ENCODE data around the gene SAFB.

Gene SAFB

DNA sequence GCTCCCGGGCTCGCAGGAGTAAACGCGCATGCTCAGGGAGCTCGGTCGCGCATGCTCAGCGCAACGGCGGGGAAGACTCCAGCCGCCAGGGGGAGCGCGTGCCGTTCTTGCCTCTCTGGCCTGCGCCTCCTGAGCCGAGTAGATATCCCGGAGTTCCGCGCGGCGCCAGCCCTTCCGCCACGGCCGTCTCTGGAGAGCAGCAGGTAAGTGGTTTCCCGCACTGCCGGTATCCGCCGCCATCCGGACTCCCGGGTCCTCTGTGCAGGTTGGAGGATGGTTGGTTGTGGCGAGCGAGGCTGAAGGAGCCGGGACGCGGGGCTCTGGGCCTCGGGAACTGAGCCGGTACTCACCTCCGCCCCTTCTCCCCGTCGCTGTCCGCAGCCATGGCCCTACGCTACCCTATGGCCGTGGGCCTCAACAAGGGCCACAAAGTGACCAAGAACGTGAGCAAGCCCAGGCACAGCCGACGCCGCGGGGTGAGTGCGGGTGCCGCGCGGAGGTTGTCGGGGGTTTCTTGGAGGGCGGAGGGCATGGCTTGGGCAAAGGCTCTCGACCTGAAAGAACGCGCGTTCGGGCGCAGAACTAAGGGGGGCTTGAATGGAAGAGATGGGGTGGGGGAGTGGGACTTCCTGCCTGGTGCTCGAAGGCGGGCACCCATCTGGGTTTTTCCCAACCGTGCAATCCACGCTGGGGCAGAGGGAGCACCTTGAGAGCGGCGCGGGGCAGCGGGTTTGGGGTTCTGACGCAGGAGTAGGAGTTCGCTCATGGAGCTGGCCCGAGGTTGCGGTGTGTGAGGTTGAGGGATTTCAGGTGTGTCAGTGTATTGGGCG is 67.5 kb downstream of the SAFB start, which contains the start of gene RPL36:
Gene RPL36 (plus strand): TSS at position 171 of the 830 bp plus-strand sequence. CDS start 213 bp downstream, at position 384.
- H3K9ac ChIP-seq = peak within 1 kb of the TSS; percentile 98
- H4K20me1 ChIP-seq = peaks cover 52% of the 10 kb centered on the region
- no peaks in the 10 kb centered on the region for H3K9me3 ChIP-seq
- peak within 1 kb of the TSS; percentile 97 for H3K4me3 ChIP-seq
- peaks cover 41% of the 10 kb centered on the region for H3K36me3 ChIP-seq
- peak within 1 kb of the TSS; percentile 89 for H3K4me2 ChIP-seq
- peak within 1 kb of the TSS; percentile 98 for H3K27ac ChIP-seq
- H3K27me3 ChIP-seq = no peaks in the 10 kb centered on the region
- TF ChIP-seq Cebpa-rat (IDR thresholded peaks at IDR 0.05) = no peak
- H3K4me1 ChIP-seq = peaks cover 33% of the 10 kb centered on the region

GRCh38 chr19:5690955-5691821 is 68.3 kb downstream of the SAFB start:
- Histone ChIP-seq H3K27me3 (no peaks in the 10 kb centered on the region), H3K4me2 (peak overlapping the region; percentile 89), H3K9me3 (no peaks in the 10 kb centered on the region), H3K27ac (peak overlapping the region; percentile 98), H4K20me1 (peaks cover 60% of the 10 kb centered on the region), H3K4me3 (peak overlapping the region; percentile 97), H3K4me1 (peaks cover 25% of the 10 kb centered on the region), H3K36me3 (peaks cover 49% of the 10 kb centered on the region), H3K9ac (peak overlapping the region; percentile 98)
- TF ChIP-seq Cebpa-rat (IDR thresholded peaks at IDR 0.05) = no peak

- no peak for TF ChIP-seq Cebpa-rat (IDR thresholded peaks at IDR 0.05)
- H3K27ac ChIP-seq = no peak overlapping the region
- H3K27me3 ChIP-seq = no peaks in the 10 kb centered on the region
- peak overlapping the region; percentile 98 for H3K9ac ChIP-seq
- peaks cover 23% of the 10 kb centered on the region for H3K4me1 ChIP-seq
- H3K4me3 ChIP-seq = peak overlapping the region; percentile 97
- peak overlapping the region; percentile 89 for H3K4me2 ChIP-seq
- no peaks in the 10 kb centered on the region for H3K9me3 ChIP-seq
- H3K36me3 ChIP-seq = peaks cover 58% of the 10 kb centered on the region
- H4K20me1 ChIP-seq = peaks cover 69% of the 10 kb centered on the region
These were observed 69.2 kb downstream of the SAFB start for GRCh38 chr19:5691822-5692722.

- H3K36me3 ChIP-seq = peaks cover 60% of the 10 kb centered on the region
- peaks cover 76% of the 10 kb centered on the region for H4K20me1 ChIP-seq
- no peak overlapping the region for H3K4me3 ChIP-seq
- no peaks in the 10 kb centered on the region for H3K27me3 ChIP-seq
- no peak overlapping the region for H3K27ac ChIP-seq
- TF ChIP-seq Cebpa-rat (IDR thresholded peaks at IDR 0.05) = no peak
- peak overlapping the region; percentile 98; the same call in 1 of the 2 replicates for H3K9ac ChIP-seq
- peak overlapping the region; percentile 89 for H3K4me2 ChIP-seq
- H3K9me3 ChIP-seq = no peaks in the 10 kb centered on the region
- peaks cover 17% of the 10 kb centered on the region for H3K4me1 ChIP-seq
These were observed 69.9 kb downstream of the SAFB start for GRCh38 chr19:5692723-5693194.

DNA sequence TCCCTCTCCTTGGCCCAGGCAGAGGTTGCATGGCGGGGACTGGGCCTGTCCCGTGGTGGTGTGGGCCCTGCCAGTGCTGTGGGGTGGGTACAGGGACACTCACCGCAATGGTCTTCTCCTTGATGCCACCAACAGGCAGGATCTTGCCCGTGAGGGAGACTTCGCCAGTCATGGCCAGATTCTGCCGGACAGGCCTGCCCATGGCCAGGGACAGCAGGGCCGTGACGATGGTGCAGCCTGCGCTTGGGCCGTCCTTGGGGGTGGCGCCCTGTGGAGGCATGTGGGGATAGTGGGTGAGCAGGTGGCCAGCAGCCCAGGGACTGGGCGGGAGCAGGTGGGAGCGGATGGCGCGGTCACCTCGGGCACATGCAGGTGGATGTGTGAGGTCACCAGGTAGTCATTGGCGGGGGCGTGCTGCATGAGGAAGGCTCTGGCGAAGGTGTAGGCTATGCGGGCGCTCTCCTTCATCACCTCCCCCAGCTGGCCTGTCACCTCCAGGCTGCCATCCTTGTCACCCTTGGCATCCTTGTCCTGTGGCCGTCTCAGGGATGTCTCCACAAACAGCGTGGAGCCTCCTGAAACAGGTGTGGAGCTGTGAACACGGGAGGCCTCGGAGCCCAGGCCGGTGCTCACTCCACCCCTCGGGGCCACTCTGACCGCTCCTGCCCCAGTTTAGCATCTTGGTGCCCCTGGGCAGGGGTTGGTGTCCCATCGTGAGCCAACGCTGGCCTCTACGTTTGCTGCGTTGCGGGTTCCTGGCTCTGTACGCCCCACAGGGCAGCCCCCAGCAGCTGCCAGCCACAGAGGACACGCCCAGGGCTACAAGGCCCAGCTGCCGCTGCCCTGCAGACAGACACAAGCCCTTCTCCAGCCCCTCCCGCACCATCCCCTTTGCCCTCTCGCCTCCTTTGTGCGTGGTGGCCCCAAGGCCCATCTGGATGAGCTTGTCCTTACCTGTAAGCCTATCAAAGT is 70.6 kb downstream of the SAFB start:
- H3K4me1 ChIP-seq = peaks cover 22% of the 10 kb centered on the region
- H3K36me3 ChIP-seq = peaks cover 66% of the 10 kb centered on the region
- no peak overlapping the region for H3K4me3 ChIP-seq
- no peaks in the 10 kb centered on the region for H3K9me3 ChIP-seq
- no peak overlapping the region for H3K4me2 ChIP-seq
- TF ChIP-seq Cebpa-rat (IDR thresholded peaks at IDR 0.05) = no peak
- H4K20me1 ChIP-seq = peaks cover 83% of the 10 kb centered on the region
- peak overlapping the region; percentile 98; the same call in 1 of the 2 replicates for H3K9ac ChIP-seq
- no peak overlapping the region for H3K27ac ChIP-seq
- H3K27me3 ChIP-seq = no peaks in the 10 kb centered on the region

DNA sequence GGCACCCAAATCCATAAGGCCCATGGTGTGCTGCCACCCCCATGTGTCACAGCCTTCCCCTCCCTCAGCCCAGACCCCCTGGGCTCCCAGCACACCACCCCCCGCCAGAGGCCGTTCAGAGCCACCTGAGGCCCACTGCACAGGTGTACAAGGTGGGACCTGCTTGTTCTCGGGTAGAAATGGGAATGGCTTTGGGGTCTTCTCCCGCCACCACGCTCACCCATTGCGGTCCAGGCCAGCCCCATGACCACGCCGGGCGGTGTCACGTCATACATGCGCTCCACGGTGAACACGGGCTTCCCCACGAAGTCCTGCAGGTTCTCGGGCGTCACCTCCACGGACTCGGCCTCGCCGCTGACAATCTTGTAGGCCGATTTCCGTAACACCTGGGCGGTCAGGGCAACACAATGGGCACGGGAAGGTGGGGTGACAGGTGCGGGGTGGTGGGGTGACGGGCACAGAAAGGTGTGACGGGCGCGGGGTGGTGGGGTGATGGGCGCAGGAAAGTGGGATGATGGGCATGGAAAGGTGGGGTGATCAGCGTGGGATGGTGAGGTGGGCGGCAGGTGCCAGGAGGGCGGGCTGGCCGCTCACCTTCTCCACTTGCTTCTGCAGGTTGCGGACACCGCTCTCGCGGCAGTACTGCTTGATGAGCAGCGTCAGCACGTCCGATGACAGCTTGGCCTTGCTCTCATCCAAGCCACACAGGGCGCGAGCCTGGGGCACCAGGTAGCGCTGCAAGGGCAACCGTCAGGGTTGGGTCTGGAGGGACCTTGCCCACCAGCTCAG is 71.5 kb downstream of the SAFB start:
- no peak overlapping the region for H3K27ac ChIP-seq
- H3K4me3 ChIP-seq = no peak overlapping the region
- H3K9me3 ChIP-seq = no peaks in the 10 kb centered on the region
- H3K36me3 ChIP-seq = peaks cover 75% of the 10 kb centered on the region
- H3K4me2 ChIP-seq = no peak overlapping the region
- no peak for TF ChIP-seq Cebpa-rat (IDR thresholded peaks at IDR 0.05)
- H3K9ac ChIP-seq = no peak overlapping the region
- H3K4me1 ChIP-seq = peaks cover 31% of the 10 kb centered on the region
- peaks cover 92% of the 10 kb centered on the region for H4K20me1 ChIP-seq
- no peaks in the 10 kb centered on the region for H3K27me3 ChIP-seq

DNA sequence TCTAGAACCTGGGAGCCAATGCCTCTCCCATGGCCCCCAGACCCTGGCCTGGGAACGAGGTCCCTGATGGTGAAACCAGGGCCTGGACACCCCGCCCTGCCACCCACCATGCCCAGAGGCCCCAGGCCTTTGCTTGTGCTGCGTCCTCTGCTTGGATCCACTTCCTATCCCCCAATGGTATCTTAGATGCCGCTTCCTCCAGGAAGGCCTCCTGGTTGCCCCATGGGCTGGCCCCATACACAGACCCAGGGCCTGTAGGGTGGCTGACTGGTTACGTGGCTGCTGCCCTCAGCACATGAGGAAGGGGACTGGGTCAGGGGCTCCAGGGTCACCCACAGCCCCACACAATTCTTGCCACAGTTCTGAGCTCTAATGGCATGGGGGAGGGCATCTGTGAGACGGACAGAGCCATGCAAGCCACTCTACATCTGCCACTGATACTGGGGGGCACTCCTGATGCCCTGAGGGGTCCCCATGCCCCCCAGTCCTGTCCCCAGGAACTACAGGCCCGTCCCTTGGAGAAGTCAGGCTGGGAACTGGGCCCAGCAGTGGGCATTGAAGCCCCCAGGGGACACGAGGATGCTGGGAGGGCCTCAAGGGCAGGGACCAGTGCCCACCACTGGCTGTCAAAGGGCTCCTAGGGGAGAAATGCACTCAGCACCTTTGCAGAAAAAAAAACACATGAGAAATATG is 72.2 kb downstream of the SAFB start:
- Histone ChIP-seq H3K4me1 (peaks cover 34% of the 10 kb centered on the region), H3K36me3 (peaks cover 82% of the 10 kb centered on the region), H3K4me3 (no peak overlapping the region), H3K9me3 (no peaks in the 10 kb centered on the region), H4K20me1 (peaks cover 100% of the 10 kb centered on the region), H3K9ac (no peak overlapping the region), H3K4me2 (no peak overlapping the region), H3K27ac (no peak overlapping the region), H3K27me3 (no peaks in the 10 kb centered on the region)
- TF ChIP-seq Cebpa-rat (IDR thresholded peaks at IDR 0.05) = no peak

Measured in BLaER1 (cell line).